ENCODE measurements around the gene SAFB.

- no peak for TF ChIP-seq CTCF (IDR thresholded peaks at IDR 0.05)
- no peak for TF ChIP-seq POLR2AphosphoS5 (IDR thresholded peaks at IDR 0.05)
- TF ChIP-seq POLR2A (IDR thresholded peaks at IDR 0.05): no peak
- TF ChIP-seq EP300 (IDR thresholded peaks at IDR 0.05): no peak
Observed at GRCh38 chr19:5635427-5635826, 12.5 kb downstream of the SAFB start.

Measured in gastroesophageal sphincter (tissue), 3 donors.